H9 (cell line): Measurements from ENCODE around the gene FHIT. TPM values are rescaled to one million over a fixed set of nuclear protein-coding genes. Genes with fewer than 3 reads are reported as not detected.

ENCODE experiments used
- DNase-seq: peaks from one replicate; pipeline ENCODE4 v3.0.0-alpha.2; 2017
- H2AFZ ChIP-seq: one replicate; pipeline ENCODE4 v1.6.1; 2013; ENCODE audit warnings: mild to moderate bottlenecking, low read length, control low read depth, moderate library complexity
- H2AK5ac ChIP-seq: 2 replicates; pipeline ENCODE4 v1.6.1; 2013; ENCODE audit warnings: low read length, control low read depth, mixed read lengths; ENCODE audit not compliant: insufficient read length
- H2BK120ac ChIP-seq: one replicate; pipeline ENCODE4 v1.6.1; 2013; ENCODE audit warnings: low read depth, mild to moderate bottlenecking, low read length, control low read depth, inconsistent platforms; ENCODE audit not compliant: poor library complexity, severe bottlenecking
- H2BK12ac ChIP-seq: 2 replicates; pipeline ENCODE4 v1.6.1; 2013; ENCODE audit warnings: low read length, control low read depth, mixed read lengths, low read depth; ENCODE audit not compliant: insufficient read length
- H2BK15ac ChIP-seq: 2 replicates; pipeline ENCODE4 v1.6.1; 2013; ENCODE audit warnings: low read depth, low read length, control low read depth
- H2BK20ac ChIP-seq: one replicate; pipeline ENCODE4 v1.6.1; 2013; ENCODE audit warnings: low read depth, mild to moderate bottlenecking, low read length, control low read depth, inconsistent platforms; ENCODE audit not compliant: poor library complexity, severe bottlenecking
- H2BK5ac ChIP-seq: 2 replicates; pipeline ENCODE4 v1.6.1; 2013; ENCODE audit warnings: low read length, control low read depth, mixed read lengths; ENCODE audit not compliant: insufficient read length
- H3K14ac ChIP-seq: 2 replicates; pipeline ENCODE4 v1.6.1; 2013; ENCODE audit warnings: low read length, control low read depth; ENCODE audit not compliant: insufficient read depth
- H3K18ac ChIP-seq: 2 replicates; pipeline ENCODE4 v1.6.1; 2013; ENCODE audit warnings: low read depth, mild to moderate bottlenecking, mixed read lengths, low read length, control low read depth; ENCODE audit not compliant: insufficient read length
- H3K23ac ChIP-seq: 2 replicates; pipeline ENCODE4 v1.6.1; 2013; ENCODE audit warnings: low read length, control low read depth, mixed read lengths, low read depth; ENCODE audit not compliant: insufficient read length
- H3K23me2 ChIP-seq: 2 replicates; pipeline ENCODE4 v1.6.1; 2013; ENCODE audit warnings: low read depth, mild to moderate bottlenecking, mixed read lengths, low read length, control low read depth; ENCODE audit not compliant: insufficient read length, poor library complexity, severe bottlenecking
- H3K27ac ChIP-seq: 2 replicates; pipeline ENCODE4 v1.5.1; 2013; ENCODE audit warnings: low read length, control low read depth, mixed read lengths, low read depth; ENCODE audit not compliant: insufficient read length
- H3K27me3 ChIP-seq: 2 replicates; pipeline ENCODE4 v1.6.1; 2013; ENCODE audit warnings: low read length, control low read depth, inconsistent platforms; ENCODE audit not compliant: insufficient read depth
- H3K4ac ChIP-seq: 2 replicates; pipeline ENCODE4 v1.6.1; 2013; ENCODE audit warnings: low read depth, mild to moderate bottlenecking, control low read depth, inconsistent platforms, low read length, moderate library complexity
- H3K4me1 ChIP-seq: 2 replicates; pipeline ENCODE4 v1.6.1; 2013; ENCODE audit warnings: low read length, control low read depth, inconsistent platforms; ENCODE audit not compliant: insufficient read depth
- H3K4me2 ChIP-seq: 2 replicates; pipeline ENCODE4 v1.6.1; 2013; ENCODE audit warnings: low read length, control low read depth, mixed read lengths; ENCODE audit not compliant: insufficient read length, insufficient read depth
- H3K56ac ChIP-seq: 2 replicates; pipeline ENCODE4 v1.6.1; 2013; ENCODE audit warnings: low read depth, mild to moderate bottlenecking, mixed read lengths, low read length, control low read depth; ENCODE audit not compliant: insufficient read length
- H3K79me1 ChIP-seq: 2 replicates; pipeline ENCODE4 v1.6.1; 2013; ENCODE audit warnings: low read depth, mild to moderate bottlenecking, moderate library complexity, low read length, control low read depth, inconsistent platforms; ENCODE audit not compliant: insufficient read depth, poor library complexity, severe bottlenecking
- H3K79me2 ChIP-seq: 2 replicates; pipeline ENCODE4 v1.6.1; 2013; ENCODE audit warnings: low read length, control low read depth, inconsistent platforms; ENCODE audit not compliant: insufficient read depth
- H3K9ac ChIP-seq: 2 replicates; pipeline ENCODE4 v1.6.1; 2013; ENCODE audit warnings: low read length, control low read depth, mixed read lengths; ENCODE audit not compliant: insufficient read length; ENCODE audit errors: extremely low read depth
- H3K9me3 ChIP-seq: one replicate; pipeline ENCODE4 v1.6.1; 2013; ENCODE audit warnings: low read depth, low read length, inconsistent platforms; ENCODE audit not compliant: control insufficient read depth
- H3T11ph ChIP-seq: one replicate; pipeline ENCODE4 v1.6.1; 2013; ENCODE audit warnings: mild to moderate bottlenecking, low read length, control low read depth, inconsistent platforms
- H4K20me1 ChIP-seq: one replicate; pipeline ENCODE4 v1.6.1; 2013; ENCODE audit not compliant: control insufficient read depth, insufficient read length, insufficient read depth
- H4K5ac ChIP-seq: 2 replicates; pipeline ENCODE4 v1.6.1; 2013; ENCODE audit warnings: low read depth, mild to moderate bottlenecking, mixed read lengths, low read length, control low read depth; ENCODE audit not compliant: insufficient read length
- H4K8ac ChIP-seq: replicated peaks from 2 replicates; pipeline ENCODE4 v1.6.1; 2013; ENCODE audit warnings: low read length, control low read depth, mixed read lengths, low read depth; ENCODE audit not compliant: insufficient read length
- H4K91ac ChIP-seq: 2 replicates; pipeline ENCODE4 v1.6.1; 2013; ENCODE audit warnings: low read depth, mild to moderate bottlenecking, moderate library complexity, mixed read lengths, low read length, control low read depth; ENCODE audit not compliant: insufficient read length
- H3K27ac Mint-ChIP-seq, 3 experiments: 2 replicates in 2 of 3; 3 replicates in 1 of 3; pipeline ENCODE4 v1.8.0; 2020 to 2021; ENCODE audit warnings: mixed read lengths in 3 of 3, mild to moderate bottlenecking in 1 of 3, moderate library complexity in 1 of 3
- H3K27me3 Mint-ChIP-seq: 2 replicates; pipeline ENCODE4 v1.8.0; 2021; ENCODE audit warnings: low read depth, mild to moderate bottlenecking, moderate library complexity, mixed read lengths
- H3K36me3 Mint-ChIP-seq, 3 experiments: 2 replicates in 2 of 3; 3 replicates in 1 of 3; pipeline ENCODE4 v1.8.0; 2020 to 2021; ENCODE audit warnings: low read depth in 3 of 3, mixed read lengths in 3 of 3; ENCODE audit not compliant: insufficient read depth in 1 of 3
- H3K4me1 Mint-ChIP-seq, 2 experiments: 2 replicates each; pipeline ENCODE4 v1.8.0; 2020; ENCODE audit warnings: mixed read lengths in 2 of 2
- H3K4me3 Mint-ChIP-seq, 2 experiments: 2 replicates in 1 of 2; 3 replicates in 1 of 2; pipeline ENCODE4 v1.8.0; 2020 to 2021; ENCODE audit warnings: mild to moderate bottlenecking in 2 of 2, mixed read lengths in 2 of 2, moderate library complexity in 1 of 2
- H3K9me3 Mint-ChIP-seq, 2 experiments: 2 replicates in 1 of 2; 3 replicates in 1 of 2; pipeline ENCODE4 v1.8.0; 2020; ENCODE audit warnings: mild to moderate bottlenecking in 2 of 2, mixed read lengths in 2 of 2, moderate library complexity in 1 of 2
- WGBS: extraction: QIAGEN DNeasy Blood & Tissue Kit; methylation state at CpG from one replicate; pipeline ENCODE4 v1.1.7; 2013; ENCODE audit warnings: missing lambda C conversion rate, low lambda C conversion rate, mixed read lengths; ENCODE audit not compliant: insufficient read length; ENCODE audit errors: extremely low coverage; 5-methylcytosine and 5-hydroxymethylcytosine counted together
- total RNA-seq: library from RNA; stranded (reverse); gene quantifications from 2 replicates; pipeline ENCODE4 v1.2.1, GENCODE V29; 2021
- TF ChIP-seq, protein P1 (sequence below): fragments of 200-600 bp; sonication (generic); conservative IDR thresholded peaks from 3 replicates; pipeline ENCODE4 v1.8.0; 2021; ENCODE audit warnings: antibody characterized with exemption, mild to moderate bottlenecking

FHIT gene
- total RNA-seq, 1 experiment from 2014 or later = 3.0 TPM

DNA sequence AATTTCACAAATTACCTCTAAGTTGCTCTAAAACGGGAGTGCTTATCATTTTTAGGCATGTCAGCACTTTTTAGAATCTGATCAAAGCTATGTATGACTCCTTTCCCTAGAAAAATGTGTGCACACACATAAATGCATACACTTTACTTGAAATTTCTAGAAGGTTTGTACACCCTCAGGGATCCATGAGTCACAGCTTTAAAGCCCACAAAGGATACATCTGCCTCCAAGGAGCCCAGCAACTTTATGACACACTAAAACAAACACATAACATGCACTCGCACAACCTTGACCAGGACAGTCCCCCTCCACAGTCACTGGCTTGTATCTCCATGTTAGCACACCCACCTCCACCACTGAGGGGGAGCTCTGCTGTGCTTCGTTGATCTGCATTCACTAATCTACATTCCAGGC is 1479.5 kb downstream of the FHIT start:
- Histone ChIP-seq H3K79me2 (no peaks in the 10 kb centered on the region), H3K79me1 (no peaks in the 10 kb centered on the region), H4K8ac (no peak overlapping the region), H2BK12ac (no peak overlapping the region), H3T11ph (no peak overlapping the region), H3K56ac (no peak overlapping the region), H2BK5ac (no peak overlapping the region), H3K27ac (no peak overlapping the region), H3K4me1 (no peaks in the 10 kb centered on the region), H3K18ac (no peak overlapping the region), H3K14ac (no peak overlapping the region), H4K20me1 (no peaks in the 10 kb centered on the region), H3K23me2 (no peaks in the 10 kb centered on the region), H3K4ac (no peak overlapping the region), H2BK15ac (no peak overlapping the region), H3K9ac (no peak overlapping the region), H4K91ac (no peak overlapping the region), H4K5ac (no peak overlapping the region), H3K4me2 (no peak overlapping the region), H2AK5ac (no peak overlapping the region), H3K23ac (no peak overlapping the region), H2BK120ac (no peak overlapping the region), H2BK20ac (no peak overlapping the region), H3K9me3 (no peaks in the 10 kb centered on the region), H2AFZ (no peak overlapping the region), H3K27me3 (no peaks in the 10 kb centered on the region)
- Mint-ChIP-seq H3K9me3 (no peaks in the 10 kb centered on the region), H3K27ac (no peak overlapping the region), H3K4me1 (peaks cover 7 to 10% of the 10 kb centered on the region in 2 experiments), H3K36me3 (no peaks in the 10 kb centered on the region), H3K27me3 (no peaks in the 10 kb centered on the region; the same call in 1 of the 2 replicates), H3K4me3 (no peak overlapping the region)
- TF ChIP-seq, protein P1, sequence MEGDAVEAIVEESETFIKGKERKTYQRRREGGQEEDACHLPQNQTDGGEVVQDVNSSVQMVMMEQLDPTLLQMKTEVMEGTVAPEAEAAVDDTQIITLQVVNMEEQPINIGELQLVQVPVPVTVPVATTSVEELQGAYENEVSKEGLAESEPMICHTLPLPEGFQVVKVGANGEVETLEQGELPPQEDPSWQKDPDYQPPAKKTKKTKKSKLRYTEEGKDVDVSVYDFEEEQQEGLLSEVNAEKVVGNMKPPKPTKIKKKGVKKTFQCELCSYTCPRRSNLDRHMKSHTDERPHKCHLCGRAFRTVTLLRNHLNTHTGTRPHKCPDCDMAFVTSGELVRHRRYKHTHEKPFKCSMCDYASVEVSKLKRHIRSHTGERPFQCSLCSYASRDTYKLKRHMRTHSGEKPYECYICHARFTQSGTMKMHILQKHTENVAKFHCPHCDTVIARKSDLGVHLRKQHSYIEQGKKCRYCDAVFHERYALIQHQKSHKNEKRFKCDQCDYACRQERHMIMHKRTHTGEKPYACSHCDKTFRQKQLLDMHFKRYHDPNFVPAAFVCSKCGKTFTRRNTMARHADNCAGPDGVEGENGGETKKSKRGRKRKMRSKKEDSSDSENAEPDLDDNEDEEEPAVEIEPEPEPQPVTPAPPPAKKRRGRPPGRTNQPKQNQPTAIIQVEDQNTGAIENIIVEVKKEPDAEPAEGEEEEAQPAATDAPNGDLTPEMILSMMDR = no peak
- DNase-seq = no peak
- no CpG with 5 or more reads among the region's 3 CpGs for WGBS
